ENCODE results near the gene GNAI3.
A peak's percentile ranks its signal among the peaks of the same experiment; 100 is the strongest.

Gene GNAI3

GRCh38 chr1:109546311-109547109, 1.9 kb upstream of the GNAI3 start:
- FAIRE-seq = peak; percentile 92
- DNase-seq (ENCODE audit: insufficient read length, low spot score) = peak; percentile 74

GRCh38 chr1:109547463-109548320, 723 bp upstream of the GNAI3 start:
- DNase-seq (ENCODE audit: insufficient read length, low spot score) = no peak
- no peak for TF ChIP-seq POLR2A (IDR thresholded peaks at IDR 0.05; ENCODE audit: low read depth, low read length)
- FAIRE-seq = no peak

More at GRCh38 chr1:109546311-109547109, 1.9 kb upstream of the GNAI3 start:
- TF ChIP-seq POLR2A (IDR thresholded peaks at IDR 0.05; ENCODE audit: low read depth, low read length) = no peak

GRCh38 chr1:109556563-109556962, 8.1 kb downstream of the GNAI3 start:
- DNase-seq (ENCODE audit: insufficient read length, low spot score) (no peak), FAIRE-seq (no peak)
- TF ChIP-seq POLR2A (IDR thresholded peaks at IDR 0.05; ENCODE audit: low read depth, low read length) = no peak

GRCh38 chr1:109557520-109557919, 9.1 kb downstream of the GNAI3 start:
- DNase-seq (ENCODE audit: insufficient read length, low spot score) (no peak), FAIRE-seq (no peak)

GRCh38 chr1:109559995-109560394, 11.6 kb downstream of the GNAI3 start:
- no peak for DNase-seq (ENCODE audit: insufficient read length, low spot score)
- TF ChIP-seq POLR2A (IDR thresholded peaks at IDR 0.05; ENCODE audit: low read depth, low read length) = no peak

More at GRCh38 chr1:109557520-109557919, 9.1 kb downstream of the GNAI3 start:
- TF ChIP-seq POLR2A (IDR thresholded peaks at IDR 0.05; ENCODE audit: low read depth, low read length) = no peak

GRCh38 chr1:109564194-109564878, 15.9 kb downstream of the GNAI3 start:
- no peak for DNase-seq (ENCODE audit: insufficient read length, low spot score)
- no peak for FAIRE-seq
- TF ChIP-seq POLR2A (IDR thresholded peaks at IDR 0.05; ENCODE audit: low read depth, low read length) = no peak

More at GRCh38 chr1:109559995-109560394, 11.6 kb downstream of the GNAI3 start:
- FAIRE-seq = no peak

- DNase-seq (ENCODE audit: insufficient read length, low spot score) = no peak
- TF ChIP-seq POLR2A (IDR thresholded peaks at IDR 0.05; ENCODE audit: low read depth, low read length) = no peak
- FAIRE-seq = no peak
Observed at GRCh38 chr1:109565241-109565640, 16.8 kb downstream of the GNAI3 start.

- no peak for FAIRE-seq
- no peak for DNase-seq (ENCODE audit: insufficient read length, low spot score)
- TF ChIP-seq POLR2A (IDR thresholded peaks at IDR 0.05; ENCODE audit: low read depth, low read length) = no peak
Observed at GRCh38 chr1:109566982-109567381, 18.6 kb downstream of the GNAI3 start.

- FAIRE-seq (no peak), DNase-seq (ENCODE audit: insufficient read length, low spot score) (no peak)
- no peak for TF ChIP-seq POLR2A (IDR thresholded peaks at IDR 0.05; ENCODE audit: low read depth, low read length)
Observed at GRCh38 chr1:109567877-109568672, 19.7 kb downstream of the GNAI3 start.

GRCh38 chr1:109569323-109569722, 20.9 kb downstream of the GNAI3 start:
- FAIRE-seq (no peak), DNase-seq (ENCODE audit: insufficient read length, low spot score) (no peak)
- no peak for TF ChIP-seq POLR2A (IDR thresholded peaks at IDR 0.05; ENCODE audit: low read depth, low read length)

- no peak for TF ChIP-seq POLR2A (IDR thresholded peaks at IDR 0.05; ENCODE audit: low read depth, low read length)
- no peak for FAIRE-seq
- no peak for DNase-seq (ENCODE audit: insufficient read length, low spot score)
Observed at GRCh38 chr1:109570414-109570813, 22.0 kb downstream of the GNAI3 start.

- peak; percentile 20 for FAIRE-seq
- no peak for DNase-seq (ENCODE audit: insufficient read length, low spot score)
- TF ChIP-seq POLR2A (IDR thresholded peaks at IDR 0.05; ENCODE audit: low read depth, low read length) = no peak
Observed at GRCh38 chr1:109573785-109574184, 25.4 kb downstream of the GNAI3 start.

- no peak for TF ChIP-seq POLR2A (IDR thresholded peaks at IDR 0.05; ENCODE audit: low read depth, low read length)
- FAIRE-seq (no peak), DNase-seq (ENCODE audit: insufficient read length, low spot score) (no peak)
Observed at GRCh38 chr1:109578947-109579443, 30.6 kb downstream of the GNAI3 start.
